GM18909 (cell line): ENCODE data around the gene AFMID.
A peak's percentile ranks its signal among the peaks of the same experiment; 100 is the strongest.

Source experiments
- ATAC-seq: cut with Tn5 transposase; IDR thresholded peaks from one replicate; pipeline ENCODE4 v1.9.1; 2021; ENCODE audit warnings: mild to moderate bottlenecking; ENCODE audit not compliant: unreplicated experiment, poor library complexity

AFMID gene

GRCh38 chr17:78176548-78177025 is 10.6 kb upstream of the AFMID start:
- peak; percentile 50 for ATAC-seq

DNA sequence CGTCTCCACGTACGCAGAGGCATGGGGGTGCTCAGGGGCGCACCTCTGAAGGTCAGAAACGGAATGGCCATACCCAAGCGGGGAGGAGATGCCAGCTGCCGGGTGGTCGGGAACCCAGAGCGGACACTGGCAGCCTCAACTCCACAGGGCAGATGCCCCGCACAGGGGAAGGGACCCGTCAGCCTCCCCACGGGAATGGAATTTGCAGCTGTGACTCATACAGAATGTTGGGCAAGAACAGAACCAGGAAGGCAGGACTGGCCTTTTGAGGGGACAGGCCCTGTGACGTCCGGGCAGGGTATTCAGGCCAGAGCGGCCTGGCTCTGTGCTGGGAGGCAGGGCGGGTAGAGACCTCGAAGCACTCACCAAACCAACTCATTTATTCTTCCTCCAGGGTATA is 7.8 kb upstream of the AFMID start:
- no peak for ATAC-seq

DNA sequence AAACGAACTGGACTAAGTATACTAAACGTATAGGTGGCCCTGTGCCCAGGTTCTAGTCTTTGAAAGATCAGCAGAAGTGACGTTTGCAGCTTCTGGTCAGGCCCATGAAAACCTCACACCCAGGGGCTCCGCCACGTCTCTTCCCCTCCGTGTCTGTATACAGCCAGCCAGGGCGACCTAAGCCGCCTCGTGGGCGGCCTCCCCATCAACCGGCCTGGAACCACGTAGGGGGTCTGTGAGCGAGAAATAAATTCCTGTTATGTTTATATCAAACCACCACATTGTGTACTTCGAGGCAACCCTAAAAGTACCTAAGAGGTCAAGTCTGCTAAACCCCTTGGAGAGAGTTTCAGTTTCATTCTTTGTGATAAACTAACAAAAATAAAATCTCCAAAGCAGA is 7.1 kb upstream of the AFMID start:
- ATAC-seq = no peak

DNA sequence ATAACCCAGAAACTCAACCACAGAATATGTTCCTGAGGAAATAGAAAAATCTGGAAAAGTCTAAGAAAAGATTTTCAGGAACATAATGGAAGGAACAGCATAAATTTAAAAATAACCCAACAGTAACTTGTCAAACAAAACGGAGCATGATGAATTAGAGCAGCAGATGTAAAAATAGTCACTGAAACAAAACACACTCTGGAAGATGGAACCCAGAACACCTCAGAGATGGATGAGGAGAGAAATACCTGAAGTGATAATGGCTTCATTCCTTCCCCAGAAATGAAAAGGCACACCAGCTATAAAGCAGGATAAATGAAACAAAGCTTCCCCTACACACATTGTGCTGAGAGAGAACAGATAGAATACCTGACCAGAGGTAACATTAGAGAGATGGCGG is 6.7 kb upstream of the AFMID start:
- no peak for ATAC-seq

GRCh38 chr17:78182504-78182903 is 4.7 kb upstream of the AFMID start:
- no peak for ATAC-seq

DNA sequence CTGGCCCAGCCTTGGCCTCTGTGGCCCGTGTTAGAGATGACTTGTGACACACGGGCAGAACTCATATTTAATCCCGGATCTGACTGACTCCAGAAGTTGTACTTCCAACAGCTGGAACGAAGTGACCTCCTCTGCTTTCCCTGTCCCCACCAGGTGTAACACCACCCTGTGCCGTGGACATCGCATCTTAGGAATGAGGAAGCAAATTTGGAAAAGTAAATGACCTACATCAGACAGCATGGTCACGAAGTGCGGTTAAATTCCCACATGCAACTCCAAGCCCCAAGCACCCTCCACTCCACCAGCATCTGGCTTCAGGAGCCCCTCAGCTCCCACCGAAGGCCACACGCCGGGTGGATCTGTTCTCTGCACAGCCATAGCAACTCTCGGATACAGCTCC is 3.2 kb upstream of the AFMID start:
- ATAC-seq = no peak

GRCh38 chr17:78184351-78184750 is 2.8 kb upstream of the AFMID start:
- ATAC-seq = no peak

- ATAC-seq = no peak
Measured at GRCh38 chr17:78184868-78185267, 2.3 kb upstream of the AFMID start.

DNA sequence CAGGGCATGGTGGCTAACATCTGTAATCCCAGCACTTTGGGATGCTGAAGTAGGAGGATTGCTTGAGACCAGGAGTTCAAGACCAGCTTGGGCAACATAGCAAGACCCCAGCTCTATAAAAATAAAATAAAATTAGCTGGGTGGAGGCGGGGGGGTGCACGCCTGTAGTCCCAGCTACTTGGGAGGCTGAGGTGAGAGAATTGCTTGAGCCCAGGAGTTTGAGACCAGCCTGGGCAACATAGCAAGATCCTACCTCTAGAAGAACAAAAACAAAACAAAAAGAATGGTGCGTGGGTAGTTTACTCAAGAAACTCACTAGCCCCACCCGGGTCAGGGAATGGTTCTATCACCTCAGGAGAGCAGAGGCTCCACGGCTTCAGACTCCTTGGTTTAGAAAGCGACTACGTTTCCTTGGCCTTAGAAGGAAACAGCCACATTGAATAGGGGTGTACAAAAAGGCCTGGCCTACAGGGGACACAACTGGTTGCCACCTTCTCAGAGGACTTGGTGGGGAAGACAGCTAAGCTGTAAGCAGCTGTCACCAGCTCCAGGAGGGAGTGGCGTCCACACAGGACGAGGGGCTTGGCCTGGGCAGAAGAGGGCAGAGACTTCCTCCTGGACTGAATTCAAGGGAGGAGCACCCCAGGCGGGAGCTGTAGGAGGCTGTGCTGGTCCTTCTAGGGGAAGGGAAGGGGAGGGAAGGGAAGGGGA is 1.0 kb upstream of the AFMID start:
- ATAC-seq = no peak

GRCh38 chr17:78196716-78197115 is 9.6 kb downstream of the AFMID start:
- ATAC-seq = no peak

- ATAC-seq = no peak
Measured at GRCh38 chr17:78197147-78197832, 10.1 kb downstream of the AFMID start.

GRCh38 chr17:78200451-78200850 is 13.3 kb downstream of the AFMID start:
- ATAC-seq = no peak

DNA sequence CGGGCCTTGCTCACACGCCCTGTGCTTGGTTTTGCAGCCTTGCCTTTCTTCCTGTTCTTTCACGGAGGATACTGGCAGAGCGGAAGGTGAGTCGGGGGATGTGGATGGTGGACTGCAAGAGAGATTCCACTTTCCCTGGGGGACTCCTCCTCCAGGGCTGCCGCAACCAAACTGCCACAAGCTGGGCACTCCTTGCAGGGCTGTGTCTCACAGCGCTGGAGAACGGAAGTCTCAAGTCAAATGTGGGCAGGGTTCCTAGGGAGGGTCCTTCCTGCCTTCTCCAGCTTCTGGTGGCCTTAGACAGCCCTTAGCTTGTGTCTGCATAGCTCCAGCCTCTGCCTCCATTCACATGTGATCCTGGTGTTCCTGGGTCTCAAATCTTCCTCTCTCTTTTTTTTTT is 15.5 kb downstream of the AFMID start:
- ATAC-seq = no peak

GRCh38 chr17:78204387-78205123 is 17.4 kb downstream of the AFMID start:
- ATAC-seq = no peak

- no peak for ATAC-seq
Measured at GRCh38 chr17:78205124-78205775, 18.1 kb downstream of the AFMID start.

DNA sequence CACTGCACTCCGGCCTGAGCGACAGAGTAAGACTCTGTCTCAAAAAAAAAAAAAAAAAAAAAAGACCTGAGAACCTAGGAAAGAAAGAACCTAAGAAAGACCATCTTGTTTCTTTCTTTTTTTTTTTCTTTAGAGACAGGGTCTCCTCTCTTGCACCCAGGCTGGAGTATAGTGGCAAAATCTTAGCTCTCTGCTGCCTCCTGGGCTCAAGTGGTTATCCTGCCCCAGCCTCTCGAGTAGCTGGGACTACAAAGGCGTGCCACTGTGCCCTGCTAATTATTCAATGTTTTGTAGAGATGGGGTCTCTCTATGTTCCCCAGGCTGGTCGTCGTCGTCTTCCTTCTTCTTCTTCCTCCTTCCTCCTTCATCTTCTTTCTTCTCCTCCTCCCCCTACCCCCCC is 19.1 kb downstream of the AFMID start:
- ATAC-seq = no peak

- no peak for ATAC-seq
Measured at GRCh38 chr17:78208486-78208885, 21.3 kb downstream of the AFMID start.

DNA sequence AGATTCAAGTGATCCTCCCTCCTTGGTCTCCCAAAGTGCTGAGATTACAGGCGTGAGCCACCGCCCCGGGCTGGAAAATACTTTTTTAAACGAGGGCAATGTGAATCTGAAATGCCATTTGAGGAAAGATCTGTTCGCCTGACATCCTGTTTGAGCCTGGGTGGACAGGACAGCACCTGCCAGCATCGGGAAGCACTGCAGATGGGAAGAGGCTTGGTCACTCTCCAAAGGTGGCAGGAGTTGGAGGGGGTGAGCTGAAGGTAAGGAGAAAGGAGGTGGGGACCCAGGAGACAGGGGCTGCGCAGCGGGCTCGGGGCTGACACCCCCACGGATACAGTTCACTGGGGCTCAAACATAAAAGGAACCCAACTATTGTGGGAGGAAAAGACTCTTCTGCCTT is 22.9 kb downstream of the AFMID start:
- ATAC-seq = no peak

- no peak for ATAC-seq
Measured at GRCh38 chr17:78211032-78211431, 23.9 kb downstream of the AFMID start.

DNA sequence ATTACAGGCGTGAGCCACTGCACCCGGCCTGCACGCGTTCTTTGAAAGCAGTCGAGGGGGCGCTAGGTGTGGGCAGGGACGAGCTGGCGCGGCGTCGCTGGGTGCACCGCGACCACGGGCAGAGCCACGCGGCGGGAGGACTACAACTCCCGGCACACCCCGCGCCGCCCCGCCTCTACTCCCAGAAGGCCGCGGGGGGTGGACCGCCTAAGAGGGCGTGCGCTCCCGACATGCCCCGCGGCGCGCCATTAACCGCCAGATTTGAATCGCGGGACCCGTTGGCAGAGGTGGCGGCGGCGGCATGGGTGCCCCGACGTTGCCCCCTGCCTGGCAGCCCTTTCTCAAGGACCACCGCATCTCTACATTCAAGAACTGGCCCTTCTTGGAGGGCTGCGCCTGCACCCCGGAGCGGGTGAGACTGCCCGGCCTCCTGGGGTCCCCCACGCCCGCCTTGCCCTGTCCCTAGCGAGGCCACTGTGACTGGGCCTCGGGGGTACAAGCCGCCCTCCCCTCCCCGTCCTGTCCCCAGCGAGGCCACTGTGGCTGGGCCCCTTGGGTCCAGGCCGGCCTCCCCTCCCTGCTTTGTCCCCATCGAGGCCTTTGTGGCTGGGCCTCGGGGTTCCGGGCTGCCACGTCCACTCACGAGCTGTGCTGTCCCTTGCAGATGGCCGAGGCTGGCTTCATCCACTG is 27.0 kb downstream of the AFMID start, which contains the start of gene BIRC5:
Gene BIRC5, plus strand, starts transcription at position 238 of the 690 bp plus-strand sequence. Its CDS starts 64 bp downstream, at position 302.
- peak; percentile 86 for ATAC-seq
